AG04450 (cell line): ENCODE results near the gene EDC3. TPM values are rescaled to one million over a fixed set of nuclear protein-coding genes. Genes with fewer than 3 reads are reported as not detected.
"Not testable (repeated sequence)": the region's sequence is repeated elsewhere in the genome, so short reads cannot be mapped to it uniquely, and the experiment has no call there.

Experiments used
- CTCF ChIA-PET: fragments of 300-600, 350-600 bp; formaldehyde crosslinking; extraction: SDS; loops from one replicate; lab custom pipeline; 2022; ENCODE audit warnings: antibody characterized with exemption, inconsistent platforms; lab: Charles Lee
- POLR2A ChIA-PET: fragments of 350-600 bp; formaldehyde crosslinking; extraction: SDS; loops from one replicate; lab custom pipeline; 2021; ENCODE audit warnings: antibody characterized with exemption, inconsistent platforms; lab: Yijun Ruan, JAX
- DNase-seq: peaks from one replicate; pipeline ENCODE4 v3.0.0-alpha.2; 2011; ENCODE audit warnings: low read depth, low spot score
- H3K27ac ChIP-seq: one replicate; pipeline ENCODE4 v1.5.1; 2012; ENCODE audit warnings: low read depth, low read length, control low read depth
- H3K27me3 ChIP-seq: one replicate; pipeline ENCODE4 v1.6.0; 2012; ENCODE audit warnings: low read length; ENCODE audit not compliant: control insufficient read depth, insufficient read depth
- H3K4me3 ChIP-seq: 2 replicates; pipeline ENCODE4 v1.5.1; 2011; ENCODE audit warnings: mild to moderate bottlenecking, low read depth, low read length, control low read depth
- H3K9me3 ChIP-seq: 2 replicates; pipeline ENCODE4 v1.5.1; 2012; ENCODE audit warnings: low read length; ENCODE audit not compliant: control insufficient read depth, insufficient read depth
- CTCF ChIP-seq: IDR thresholded peaks from 2 replicates; pipeline ENCODE4 v1.5.1; 2011; ENCODE audit warnings: low read depth, low read length, control low read depth, inconsistent platforms
- polyA minus RNA-seq: library from RNA; depleted of rRNA, polyadenylated mRNA; stranded (reverse); fragments of >200 nt; gene quantifications from 2 replicates; pipeline ENCODE4 v1.2.3, GENCODE V29; 2011; rRNA and poly(A)+ RNA removed
- polyA plus RNA-seq: library from polyadenylated mRNA; depleted of rRNA; stranded (reverse); fragments of >200 nt; gene quantifications from 2 replicates; pipeline ENCODE4 v1.2.3, GENCODE V29; 2011; rRNA removed

Gene EDC3, protein sequence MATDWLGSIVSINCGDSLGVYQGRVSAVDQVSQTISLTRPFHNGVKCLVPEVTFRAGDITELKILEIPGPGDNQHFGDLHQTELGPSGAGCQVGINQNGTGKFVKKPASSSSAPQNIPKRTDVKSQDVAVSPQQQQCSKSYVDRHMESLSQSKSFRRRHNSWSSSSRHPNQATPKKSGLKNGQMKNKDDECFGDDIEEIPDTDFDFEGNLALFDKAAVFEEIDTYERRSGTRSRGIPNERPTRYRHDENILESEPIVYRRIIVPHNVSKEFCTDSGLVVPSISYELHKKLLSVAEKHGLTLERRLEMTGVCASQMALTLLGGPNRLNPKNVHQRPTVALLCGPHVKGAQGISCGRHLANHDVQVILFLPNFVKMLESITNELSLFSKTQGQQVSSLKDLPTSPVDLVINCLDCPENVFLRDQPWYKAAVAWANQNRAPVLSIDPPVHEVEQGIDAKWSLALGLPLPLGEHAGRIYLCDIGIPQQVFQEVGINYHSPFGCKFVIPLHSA
- polyA plus RNA-seq (37.1 and 43.6 TPM in 2 replicates), polyA minus RNA-seq (51.4 and 72.0 TPM in 2 replicates)

- Histone ChIP-seq H3K27me3 (no peaks in the 10 kb centered on the region), H3K9me3 (peaks cover 3% of the 10 kb centered on the region; the same call in 1 of the 2 replicates), H3K4me3 (peak within 1 kb of the TSS; percentile 93), H3K27ac (peak within 1 kb of the TSS; percentile 63)
- DNase-seq: peak; percentile 23
- ChIA-PET CTCF (interaction anchor here (1.6 kb wide), 1 partner anchor 64 kb away, joined by 10 read pairs; no protein-coding TSS in a partner anchor), POLR2A (no interaction called here)
- TF ChIP-seq CTCF: no peak
Observed at GRCh38 chr15:74695597-74696397, at the start of gene EDC3. Gene EDC3 (minus strand): TSS chr15:74696024. CDS start chr15:74675124, 20,900 bp downstream.

- CTCF ChIA-PET: interaction anchor here (0.6 kb wide), 1 partner anchor 46 kb away, joined by 3 read pairs; no protein-coding TSS in a partner anchor
- POLR2A ChIA-PET: no interaction called here
Observed at GRCh38 chr15:74742422-74742821, 46.6 kb upstream of the EDC3 start.

DNA sequence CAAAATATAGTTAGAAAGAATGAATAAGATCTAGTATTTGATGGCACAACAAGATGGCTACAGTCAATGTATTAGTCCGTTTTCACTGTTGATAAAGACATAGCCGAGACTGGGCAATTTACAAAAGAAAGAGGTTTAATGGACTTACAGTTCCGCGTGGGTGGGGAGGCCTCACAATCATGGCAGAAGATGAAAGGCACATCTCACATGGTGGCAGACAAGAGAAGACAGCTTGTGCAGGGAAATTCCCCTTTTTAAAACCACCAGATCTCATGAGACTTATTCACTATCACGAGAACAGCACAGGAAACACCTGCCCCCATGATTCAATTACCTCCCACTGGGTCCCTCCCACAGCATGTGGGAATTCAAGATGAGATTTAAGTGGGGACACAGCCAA is 42.4 kb upstream of the EDC3 start:
- H3K4me3 ChIP-seq, POLR2A ChIA-PET, DNase-seq, H3K9me3 ChIP-seq, CTCF ChIA-PET, H3K27ac ChIP-seq: not testable (repeated sequence)
- peaks cover 25% of the 10 kb centered on the region for H3K27me3 ChIP-seq

More at GRCh38 chr15:74742422-74742821, 46.6 kb upstream of the EDC3 start:
- Histone ChIP-seq H3K9me3 (peaks cover 5% of the 10 kb centered on the region; the same call in 1 of the 2 replicates), H3K4me3 (no peak overlapping the region), H3K27ac (no peak overlapping the region), H3K27me3 (peaks cover 10% of the 10 kb centered on the region)
- DNase-seq: no peak
- TF ChIP-seq CTCF: no peak

DNA sequence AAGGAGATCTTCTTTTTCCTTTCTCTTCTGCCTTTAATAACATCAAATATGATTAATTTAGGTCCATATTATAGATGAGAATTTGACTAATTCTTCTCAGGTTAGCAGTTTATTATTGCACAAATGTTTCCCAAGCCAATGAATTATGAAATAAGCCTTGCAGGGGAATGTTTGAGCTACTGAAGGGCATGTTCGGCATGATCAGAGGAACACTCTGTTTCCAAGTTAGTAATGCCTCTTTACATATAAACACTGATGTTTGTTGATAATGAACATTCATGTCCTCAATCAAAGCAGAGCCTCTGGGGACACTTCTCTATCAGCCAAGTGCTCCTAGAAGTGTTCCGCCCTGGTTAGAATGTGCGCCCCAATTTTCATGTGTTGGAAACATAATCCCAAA is 39.5 kb upstream of the EDC3 start:
- no peak overlapping the region for H3K27ac ChIP-seq
- DNase-seq: no peak
- CTCF ChIA-PET: no interaction called here
- no peak for TF ChIP-seq CTCF
- POLR2A ChIA-PET: no interaction called here
- H3K4me3 ChIP-seq: no peak overlapping the region
- H3K27me3 ChIP-seq: peaks cover 41% of the 10 kb centered on the region
- no peaks in the 10 kb centered on the region for H3K9me3 ChIP-seq

DNA sequence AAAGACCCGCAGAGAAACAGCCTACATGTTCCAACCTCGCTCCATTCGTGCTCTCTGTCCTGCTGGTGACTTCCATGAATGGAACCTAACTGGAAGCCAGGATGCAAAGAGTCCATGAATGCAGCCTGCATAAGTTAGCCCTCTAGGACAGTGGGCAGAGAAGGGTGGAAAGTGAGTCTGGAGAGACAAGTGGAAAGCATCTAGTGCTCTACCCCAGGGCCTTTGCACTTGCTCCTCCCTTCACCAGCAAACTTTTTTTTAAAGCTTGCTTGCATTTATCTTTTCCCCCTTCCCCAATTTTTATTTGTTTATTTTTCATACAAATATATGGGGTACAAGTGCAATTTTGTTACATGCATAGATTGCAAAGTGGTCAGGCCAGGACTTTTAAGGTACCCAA is 37.4 kb upstream of the EDC3 start:
- POLR2A ChIA-PET: no interaction called here
- Histone ChIP-seq H3K27ac (no peak overlapping the region), H3K4me3 (no peak overlapping the region), H3K9me3 (no peaks in the 10 kb centered on the region), H3K27me3 (peaks cover 43% of the 10 kb centered on the region)
- TF ChIP-seq CTCF: no peak
- CTCF ChIA-PET: no interaction called here
- no peak for DNase-seq
